Measurements from ENCODE around the gene ROPN1L. TPM values are rescaled to one million over a fixed set of nuclear protein-coding genes. Genes with fewer than 3 reads are reported as not detected.
"Not testable (repeated sequence)": the region's sequence is repeated elsewhere in the genome, so short reads cannot be mapped to it uniquely, and the experiment has no call there.

ROPN1L gene
- total RNA-seq, 1 donor from 2014 or later = 4.7 TPM

- intact Hi-C loops (cut with micrococcal nuclease) = no loop called here
Measured at GRCh38 chr5:10476878-10477277, 35.2 kb downstream of the ROPN1L start.

GRCh38 chr5:10477943-10478342 lies 36.3 kb downstream of the ROPN1L start:
- intact Hi-C loops (cut with micrococcal nuclease) = no loop called here

DNA sequence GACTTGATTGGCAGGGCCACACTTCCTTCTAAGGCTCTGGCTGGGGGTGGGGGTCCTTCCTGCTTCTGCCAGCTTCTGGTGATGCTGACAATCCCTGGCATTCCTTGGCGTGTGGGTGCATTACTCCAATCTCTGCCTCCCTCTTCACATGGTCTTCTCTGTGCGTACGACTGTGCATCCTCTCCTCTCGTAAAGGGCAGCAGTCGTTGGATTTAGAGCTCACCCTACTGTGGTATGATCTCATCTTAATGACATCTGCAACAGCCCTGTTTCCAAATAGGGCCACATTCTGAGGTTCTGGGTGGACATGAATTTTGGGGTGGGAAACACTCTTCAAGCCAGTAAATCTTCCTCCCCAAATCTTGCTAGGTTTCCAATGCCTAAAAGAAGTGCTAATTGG lies 36.8 kb downstream of the ROPN1L start:
- intact Hi-C loops (cut with micrococcal nuclease) = no loop called here

DNA sequence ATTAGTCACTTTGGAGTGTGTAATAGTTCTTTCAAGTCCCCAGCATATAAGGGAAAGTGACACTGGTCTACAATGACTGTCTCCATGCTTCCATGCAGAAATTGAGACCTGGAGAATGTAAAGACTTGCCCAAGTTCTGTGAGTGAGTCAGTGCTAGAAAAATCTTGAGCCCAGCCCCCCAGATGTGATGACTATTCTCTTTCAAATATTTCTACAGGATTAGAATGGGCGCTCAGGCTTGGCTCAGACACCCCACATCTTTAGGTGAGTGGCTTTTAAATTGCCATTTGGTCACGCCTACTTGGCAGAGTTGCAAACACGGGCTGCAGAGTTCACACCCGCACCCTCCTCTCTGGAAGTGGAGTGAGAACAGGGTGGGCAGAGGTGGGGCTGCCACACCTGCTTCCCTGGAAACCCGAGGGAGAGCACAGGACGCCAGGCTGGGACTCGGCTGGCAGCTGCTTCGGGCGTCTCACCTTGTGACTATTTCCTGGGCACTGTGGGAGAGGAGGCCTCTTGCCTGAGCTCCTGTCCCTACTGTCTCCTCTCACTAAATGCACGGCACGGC lies 37.6 kb downstream of the ROPN1L start:
- intact Hi-C loops (cut with micrococcal nuclease) = no loop called here

DNA sequence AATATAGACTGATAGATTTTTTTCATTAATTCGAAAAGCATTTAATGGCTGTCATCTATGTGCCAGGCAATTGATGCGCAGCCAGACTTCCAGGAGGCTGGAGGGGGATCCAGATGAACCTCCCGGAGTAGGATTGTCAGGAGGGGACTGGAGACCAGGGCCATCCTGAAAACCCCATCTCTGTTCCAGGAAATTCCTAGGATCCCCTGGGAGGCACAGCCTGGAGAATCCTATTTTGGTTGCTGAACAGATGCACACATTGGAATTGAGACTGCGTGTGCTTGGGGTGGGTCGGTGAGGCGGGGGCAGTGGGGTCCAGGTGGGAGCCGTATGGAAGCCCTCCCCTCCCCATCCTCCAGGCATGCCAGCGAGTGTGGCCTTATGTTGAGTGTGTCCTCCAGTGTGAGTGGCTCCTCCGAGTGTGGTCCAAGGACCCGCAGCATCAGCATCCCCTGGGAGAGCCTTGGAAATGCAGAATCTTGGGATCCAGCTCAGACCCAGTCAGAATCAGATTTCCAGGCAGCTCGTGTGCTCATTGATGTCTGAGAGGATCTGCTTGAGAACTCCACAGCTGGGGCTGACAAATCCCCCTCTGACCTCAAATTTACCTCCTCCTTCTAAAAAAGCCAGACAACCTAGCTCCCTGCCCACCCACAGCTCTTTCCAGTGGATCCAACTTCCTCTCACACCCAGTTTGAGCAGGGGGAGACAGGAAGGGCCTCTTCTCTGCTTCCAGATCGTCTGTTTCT lies 38.7 kb downstream of the ROPN1L start:
- intact Hi-C loops (cut with micrococcal nuclease) = no loop called here

DNA sequence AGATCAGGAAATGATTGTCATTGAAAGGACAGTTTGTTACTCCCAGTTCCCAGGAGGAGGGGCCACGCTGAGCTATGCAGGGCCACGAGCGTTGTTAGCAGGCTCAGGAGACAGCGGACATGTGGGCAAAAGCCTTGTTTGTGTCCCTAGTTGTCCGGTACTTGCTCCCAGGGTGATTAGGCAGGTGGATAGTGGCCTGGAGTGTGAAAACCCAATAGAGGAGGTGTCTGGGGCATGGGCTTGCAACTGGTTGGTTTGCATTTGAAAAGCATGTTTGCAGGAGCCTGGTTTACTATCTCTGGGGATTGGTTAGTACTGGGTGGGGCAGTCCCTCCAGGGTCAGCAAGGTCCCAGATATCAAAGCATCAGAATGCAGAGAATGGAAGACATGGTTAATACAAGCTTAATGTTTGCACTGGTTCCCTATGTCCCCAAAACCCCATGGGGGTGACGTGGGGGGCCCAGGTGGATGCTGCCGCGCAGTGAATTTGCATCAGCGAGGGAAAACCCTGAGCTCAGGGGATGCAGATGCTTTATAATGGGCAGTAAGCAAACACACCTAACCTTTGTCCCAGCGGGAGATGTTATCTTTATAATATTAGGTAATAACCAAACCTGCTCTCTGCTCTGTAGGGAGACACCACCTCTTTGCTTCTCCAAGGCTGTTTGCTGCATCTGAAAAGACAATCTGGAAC lies 39.7 kb downstream of the ROPN1L start:
- intact Hi-C loops (cut with micrococcal nuclease) = no loop called here

DNA sequence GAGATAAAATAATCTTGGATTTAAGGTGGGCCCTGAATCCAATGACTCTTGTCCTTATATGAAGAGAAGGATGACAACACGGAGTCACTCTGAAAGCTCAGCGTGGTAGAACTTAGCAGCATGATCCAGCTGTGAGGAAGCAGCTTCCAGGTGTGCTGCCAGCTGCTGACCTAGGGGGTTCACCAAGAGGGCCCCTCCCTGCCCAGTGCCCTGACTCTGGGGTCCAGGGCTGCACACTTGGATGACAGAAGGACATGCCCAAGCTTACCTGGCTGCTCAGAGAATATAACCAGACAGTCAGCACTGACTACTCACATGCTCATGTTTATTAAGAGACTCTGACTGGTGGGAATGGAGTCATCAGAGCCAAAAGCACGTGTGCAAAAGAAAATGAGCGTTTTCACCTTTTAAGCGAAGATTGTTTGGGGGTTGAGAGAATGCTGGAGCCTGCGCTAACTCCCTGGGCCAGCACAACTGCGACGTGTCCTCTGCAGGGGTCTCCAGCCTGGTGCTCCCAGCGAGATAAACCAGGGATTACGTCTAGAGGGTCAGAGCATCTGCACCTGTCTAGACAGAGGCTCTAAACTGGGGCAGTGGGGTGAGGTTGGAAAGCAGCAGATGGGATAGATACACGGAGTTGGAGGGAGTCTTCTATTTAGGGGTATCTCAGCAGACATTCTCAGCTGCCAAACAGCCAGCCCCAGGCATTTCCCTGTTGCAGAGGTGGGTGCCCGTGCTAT lies 41.3 kb downstream of the ROPN1L start:
- intact Hi-C loops (cut with micrococcal nuclease) = no loop called here

GRCh38 chr5:10484774-10485141 lies 43.1 kb downstream of the ROPN1L start:
- intact Hi-C loops (cut with micrococcal nuclease) = no loop called here

DNA sequence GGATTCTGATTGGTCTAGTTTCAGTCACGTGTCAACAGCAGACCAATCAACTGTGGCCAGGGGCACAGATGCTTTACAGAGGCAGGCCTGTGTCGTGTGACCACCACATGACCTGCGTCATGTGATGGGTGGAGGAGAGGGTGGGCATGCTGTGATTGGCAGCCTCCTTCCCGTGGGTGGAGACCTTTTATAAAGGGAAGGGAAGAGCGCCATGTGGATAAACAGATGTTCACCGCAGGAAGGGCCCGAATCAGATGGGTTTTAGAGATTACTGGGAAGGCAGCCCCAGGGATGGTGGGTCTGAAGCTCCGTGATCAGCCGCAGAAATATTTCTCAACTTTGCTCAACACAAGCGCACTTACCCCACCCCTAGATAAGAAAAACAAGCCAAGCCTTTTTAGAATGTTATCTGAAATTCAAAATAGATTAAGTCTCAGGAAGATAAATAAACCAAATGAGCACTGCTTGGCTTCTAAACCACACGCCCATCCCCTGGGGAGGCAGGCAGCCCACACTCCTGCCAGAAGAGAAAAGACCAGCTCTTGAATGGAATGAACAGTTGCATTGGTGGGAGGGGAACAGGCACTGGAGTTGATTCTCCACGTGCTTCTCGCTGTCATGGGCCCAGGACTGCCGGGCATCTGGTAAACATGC lies 43.6 kb downstream of the ROPN1L start:
- intact Hi-C loops (cut with micrococcal nuclease) = no loop called here

GRCh38 chr5:10485897-10486296 lies 44.2 kb downstream of the ROPN1L start:
- intact Hi-C loops (cut with micrococcal nuclease) = no loop called here

DNA sequence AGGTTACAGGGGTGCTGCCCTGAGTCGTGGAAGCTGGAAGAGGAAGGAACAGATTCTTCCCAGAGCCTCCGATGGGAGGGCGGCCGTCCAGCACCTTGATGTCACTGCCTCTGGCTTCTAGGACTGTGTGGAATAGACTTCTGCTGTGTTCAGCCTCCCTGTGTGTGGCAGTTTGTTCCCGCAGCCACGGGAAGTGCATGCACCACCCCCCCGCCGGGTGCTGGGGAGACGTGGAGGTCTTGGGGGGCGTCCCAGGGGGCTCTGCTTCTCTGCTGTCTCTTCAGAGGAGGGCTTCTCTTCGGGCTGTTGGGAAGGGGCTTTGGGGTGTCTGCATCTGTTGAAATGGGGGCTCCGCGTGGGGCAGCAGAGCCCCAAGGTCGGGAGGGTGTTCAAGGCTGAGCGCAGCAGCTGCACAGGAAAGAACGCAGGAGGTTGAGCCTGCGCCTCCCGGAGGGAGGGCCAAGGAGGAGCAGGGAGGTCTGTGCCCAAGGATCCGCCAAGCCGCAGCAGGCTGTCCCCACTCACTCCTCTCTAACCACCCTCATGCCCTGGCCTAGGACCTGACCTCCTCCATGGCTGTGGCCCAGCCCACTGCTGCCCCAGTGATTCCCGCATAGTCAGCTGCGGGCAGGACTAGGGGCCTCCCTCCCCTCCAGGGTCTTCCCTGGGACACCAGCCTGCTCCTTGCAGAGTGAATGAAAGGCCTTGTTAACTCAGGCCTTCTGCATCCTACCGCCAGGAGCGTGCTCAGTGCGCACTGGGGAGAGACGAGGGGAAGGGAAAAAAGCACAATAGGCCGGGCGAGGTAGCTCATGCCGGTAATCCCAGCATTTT lies 45.0 kb downstream of the ROPN1L start:
- intact Hi-C loops (cut with micrococcal nuclease) = no loop called here

- intact Hi-C loops (cut with micrococcal nuclease) = no loop called here
Measured at GRCh38 chr5:10488144-10488543, 46.5 kb downstream of the ROPN1L start.

DNA sequence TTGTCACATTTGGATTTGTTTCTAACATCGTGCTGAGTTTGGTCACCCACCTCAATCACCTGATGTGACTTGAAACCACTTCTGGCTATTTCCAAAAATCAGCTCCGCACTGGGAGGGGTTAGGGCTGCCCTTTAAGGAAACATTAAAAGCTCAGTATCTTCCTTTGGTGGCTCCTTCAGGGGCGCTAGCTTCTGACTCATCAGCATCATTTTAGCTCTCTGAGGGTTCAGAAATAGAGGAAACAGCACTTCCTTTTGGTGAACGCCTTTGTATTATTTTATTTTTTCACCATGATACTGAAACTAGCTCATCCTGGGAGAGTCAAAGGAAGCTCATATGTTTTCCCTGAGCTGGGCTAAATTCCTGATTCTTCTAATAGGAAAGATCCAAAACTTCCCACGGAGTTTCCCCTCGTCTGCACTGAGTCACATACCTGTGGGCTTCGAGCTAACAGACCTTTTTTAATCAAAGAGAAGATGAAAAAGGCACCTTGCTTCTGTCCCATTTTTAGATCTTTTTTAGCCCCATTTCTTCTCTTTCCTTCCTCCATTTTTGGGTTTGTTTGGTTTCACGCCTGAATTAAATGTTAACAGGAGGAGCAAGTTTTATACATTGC lies 48.2 kb downstream of the ROPN1L start:
- intact Hi-C loops (cut with micrococcal nuclease) = no loop called here

GRCh38 chr5:10490927-10491672 lies 49.4 kb downstream of the ROPN1L start:
- intact Hi-C loops (cut with micrococcal nuclease) = no loop called here

DNA sequence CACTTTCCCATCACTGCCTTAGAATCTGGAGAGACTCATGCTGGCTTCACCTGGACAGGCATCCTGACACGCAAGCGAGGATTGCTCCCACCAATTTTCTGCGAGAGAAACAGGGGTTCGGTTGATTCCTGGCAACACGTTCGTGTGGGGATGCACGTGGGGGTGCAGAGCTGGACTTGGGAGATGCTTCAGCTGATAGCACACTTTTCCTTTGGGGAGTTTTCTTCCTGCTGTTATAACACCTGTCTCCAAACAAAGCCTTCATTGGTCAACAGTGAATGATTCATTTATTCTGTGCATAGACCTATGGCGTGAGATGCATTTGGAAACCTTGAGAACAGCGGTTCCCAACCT lies 50.0 kb downstream of the ROPN1L start:
- intact Hi-C loops (cut with micrococcal nuclease) = no loop called here

GRCh38 chr5:10493884-10494283 lies 52.2 kb downstream of the ROPN1L start:
- intact Hi-C loops (cut with micrococcal nuclease) = no loop called here

DNA sequence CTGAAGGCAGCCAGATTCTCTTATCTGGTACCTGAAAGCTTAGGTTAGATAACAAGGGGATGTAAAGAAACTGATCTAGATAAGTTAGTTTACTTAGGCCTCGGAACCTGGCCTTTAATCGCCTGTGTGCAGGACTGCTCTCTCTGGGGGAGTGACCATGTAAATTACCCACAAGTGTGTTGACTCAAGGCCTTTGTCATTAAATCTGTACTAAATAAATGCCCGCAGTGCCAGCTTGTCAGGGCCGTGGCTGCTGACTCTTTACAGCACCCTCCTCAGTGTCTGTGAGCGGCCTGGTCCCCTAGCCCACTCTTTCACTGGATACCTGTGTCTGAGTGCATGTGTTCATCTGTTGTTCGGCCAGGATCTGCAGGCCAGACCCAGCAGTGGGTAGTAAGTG lies 52.8 kb downstream of the ROPN1L start:
- intact Hi-C loops (cut with micrococcal nuclease) = not testable (repeated sequence)

- intact Hi-C loops (cut with micrococcal nuclease) = no loop called here
Measured at GRCh38 chr5:10497554-10497953, 55.9 kb downstream of the ROPN1L start.

GRCh38 chr5:10498350-10498749 lies 56.7 kb downstream of the ROPN1L start:
- intact Hi-C loops (cut with micrococcal nuclease) = no loop called here

DNA sequence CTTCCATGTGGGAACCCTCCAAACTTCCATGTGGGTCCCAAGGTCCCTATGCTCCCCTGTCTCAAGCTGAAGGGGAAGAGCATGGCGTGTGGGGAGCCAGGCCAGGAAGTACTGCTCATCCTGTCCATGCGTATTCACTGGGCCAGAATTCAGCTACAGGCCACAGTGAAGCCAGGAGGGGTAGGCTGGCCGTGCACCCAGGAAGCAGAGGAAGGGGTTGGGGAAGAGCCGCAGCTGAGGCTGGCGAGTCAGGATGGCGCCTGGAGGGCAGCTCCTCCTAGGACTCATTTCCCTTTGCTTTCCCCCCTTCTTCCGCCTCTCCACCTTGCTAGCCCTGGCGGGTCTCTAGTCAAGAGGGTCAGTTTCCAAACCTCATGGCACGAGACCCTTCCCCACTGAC lies 57.4 kb downstream of the ROPN1L start:
- intact Hi-C loops (cut with micrococcal nuclease) = no loop called here
